Natural killer cell (primary cell): ENCODE data around the gene ATF6. TPM values are rescaled to one million over a fixed set of nuclear protein-coding genes. Genes with fewer than 3 reads are reported as not detected.

Source experiments
- ATAC-seq, 3 donors: fragments of 150-1000 bp in 2 of 3; fragments of 200-7000 bp in 1 of 3; cut with Tn5 transposase; 1 replicate in 1 of 3; 2 replicates in 2 of 3; pipeline ENCODE4 v1.10.0; 2021; ENCODE audit warnings: mild to moderate bottlenecking in 2 of 3, moderate library complexity in 2 of 3
- DNase-seq, 2 donors: peaks; one replicate each; pipeline versions ENCODE4 v3.0.0 to v3.0.0-alpha.2; 2013 to 2021; ENCODE audit warnings: mixed read lengths in 1 of 2
- H3K27ac ChIP-seq: one replicate; pipeline ENCODE4 v1.5.1; 2013; ENCODE audit warnings: mild to moderate bottlenecking, low read length
- H3K27me3 ChIP-seq: one replicate; pipeline ENCODE4 v1.6.1; 2013; ENCODE audit warnings: low read length; ENCODE audit not compliant: control insufficient read depth, insufficient read depth
- H3K36me3 ChIP-seq: one replicate; pipeline ENCODE4 v1.6.1; 2013; ENCODE audit warnings: low read length; ENCODE audit not compliant: control insufficient read depth, insufficient read depth
- H3K4me1 ChIP-seq: one replicate; pipeline ENCODE4 v1.6.1; 2013; ENCODE audit warnings: low read length; ENCODE audit not compliant: control insufficient read depth, insufficient read depth
- H3K4me3 ChIP-seq: one replicate; pipeline ENCODE4 v1.5.1; 2013; ENCODE audit warnings: low read length
- H3K9me3 ChIP-seq: one replicate; pipeline ENCODE4 v1.6.1; 2013; ENCODE audit warnings: low read length; ENCODE audit not compliant: control insufficient read depth, insufficient read depth
- H3K27ac Mint-ChIP-seq, 2 donors: one replicate each; pipeline ENCODE4 v1.8.0; 2022; ENCODE audit warnings: mild to moderate bottlenecking in 2 of 2, mixed read lengths in 2 of 2, moderate library complexity in 1 of 2
- H3K27me3 Mint-ChIP-seq, 2 donors: one replicate each; pipeline ENCODE4 v1.8.0; 2022; ENCODE audit warnings: low read depth in 2 of 2, mixed read lengths in 2 of 2
- H3K36me3 Mint-ChIP-seq: one replicate; pipeline ENCODE4 v1.8.0; 2022; ENCODE audit warnings: mixed read lengths
- H3K4me1 Mint-ChIP-seq, 2 donors: one replicate each; pipeline ENCODE4 v1.8.0; 2022; ENCODE audit warnings: mixed read lengths in 2 of 2
- H3K4me3 Mint-ChIP-seq: one replicate; pipeline ENCODE4 v1.8.0; 2022; ENCODE audit warnings: mild to moderate bottlenecking, moderate library complexity, mixed read lengths
- H3K9me3 Mint-ChIP-seq, 2 donors: one replicate each; pipeline ENCODE4 v1.8.0; 2022; ENCODE audit warnings: mixed read lengths in 2 of 2
- WGBS: methylation state at CpG from one replicate; pipeline ENCODE4 v1.1.7; 2013; ENCODE audit warnings: missing lambda C conversion rate; ENCODE audit not compliant: insufficient coverage; 5-methylcytosine and 5-hydroxymethylcytosine counted together
- intact Hi-C: fragments of 100-400 bp; cut with micrococcal nuclease; formaldehyde crosslinking; loops from one replicate; pipeline ENCODE4 v1.14.2; 2022
- total RNA-seq, 4 donors: library from RNA; stranded (reverse); fragments of 120-200 nt in 1 of 4; gene quantifications; one replicate each; pipeline versions ENCODE4 v1.2.3 to v1.2.4, GENCODE V29; 2013 to 2022
- TF ChIP-seq, protein P1 (sequence below): fragments of 200-600 bp; IDR thresholded peaks from one replicate; pipeline ENCODE4 v1.8.0; 2022; ENCODE audit warnings: antibody characterized with exemption

The ATF6 gene
- total RNA-seq, 3 donors from 2014 or later (not counting 1 experiment from before 2014, with no cell fraction given): 16.8 to 25.0 (median 21.8) TPM

DNA sequence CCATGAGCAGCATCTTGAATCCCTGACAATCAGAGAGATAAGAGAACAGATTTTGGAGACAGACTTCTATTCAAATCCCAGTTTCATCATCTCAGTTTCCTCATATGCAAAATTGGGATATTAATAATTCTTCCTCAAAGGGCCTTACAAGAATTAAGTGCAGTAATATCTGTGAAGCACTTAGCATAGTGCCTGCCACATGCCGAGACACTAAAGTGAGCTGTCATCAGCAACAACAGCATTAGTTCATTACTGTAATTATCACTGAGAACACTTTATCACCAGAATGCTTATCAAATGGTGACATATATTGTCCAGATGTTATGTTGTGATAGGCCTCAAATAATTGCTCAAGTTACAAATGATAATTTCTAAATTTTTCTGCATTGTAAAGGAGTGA, 45.7 kb upstream of the ATF6 start:
- 93% methylated on average over 1 of the region's 1 CpG for WGBS
- no peaks in the 10 kb centered on the region for H3K27me3 ChIP-seq
- DNase-seq (no peak), ATAC-seq (no peak)
- intact Hi-C loops: loop anchor here (10.0 kb wide), 1 partner anchor 176 kb away; the partner anchor contains the start of gene FCGR3A
- no peaks in the 10 kb centered on the region for H3K9me3 ChIP-seq
- H3K36me3 Mint-ChIP-seq: no peaks in the 10 kb centered on the region
- peaks cover 0 to 3% of the 10 kb centered on the region in 2 donors for H3K27me3 Mint-ChIP-seq
- no peaks in the 10 kb centered on the region for H3K9me3 Mint-ChIP-seq
- H3K4me3 Mint-ChIP-seq: no peak overlapping the region
- no peak overlapping the region for H3K27ac ChIP-seq
- no peak overlapping the region for H3K27ac Mint-ChIP-seq
- peaks cover 15% of the 10 kb centered on the region for H3K4me1 ChIP-seq
- TF ChIP-seq, protein P1, sequence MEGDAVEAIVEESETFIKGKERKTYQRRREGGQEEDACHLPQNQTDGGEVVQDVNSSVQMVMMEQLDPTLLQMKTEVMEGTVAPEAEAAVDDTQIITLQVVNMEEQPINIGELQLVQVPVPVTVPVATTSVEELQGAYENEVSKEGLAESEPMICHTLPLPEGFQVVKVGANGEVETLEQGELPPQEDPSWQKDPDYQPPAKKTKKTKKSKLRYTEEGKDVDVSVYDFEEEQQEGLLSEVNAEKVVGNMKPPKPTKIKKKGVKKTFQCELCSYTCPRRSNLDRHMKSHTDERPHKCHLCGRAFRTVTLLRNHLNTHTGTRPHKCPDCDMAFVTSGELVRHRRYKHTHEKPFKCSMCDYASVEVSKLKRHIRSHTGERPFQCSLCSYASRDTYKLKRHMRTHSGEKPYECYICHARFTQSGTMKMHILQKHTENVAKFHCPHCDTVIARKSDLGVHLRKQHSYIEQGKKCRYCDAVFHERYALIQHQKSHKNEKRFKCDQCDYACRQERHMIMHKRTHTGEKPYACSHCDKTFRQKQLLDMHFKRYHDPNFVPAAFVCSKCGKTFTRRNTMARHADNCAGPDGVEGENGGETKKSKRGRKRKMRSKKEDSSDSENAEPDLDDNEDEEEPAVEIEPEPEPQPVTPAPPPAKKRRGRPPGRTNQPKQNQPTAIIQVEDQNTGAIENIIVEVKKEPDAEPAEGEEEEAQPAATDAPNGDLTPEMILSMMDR: no peak
- H3K4me1 Mint-ChIP-seq: peaks cover 26 to 49% of the 10 kb centered on the region in 2 donors
- H3K36me3 ChIP-seq: no peaks in the 10 kb centered on the region
- no peak overlapping the region for H3K4me3 ChIP-seq

DNA sequence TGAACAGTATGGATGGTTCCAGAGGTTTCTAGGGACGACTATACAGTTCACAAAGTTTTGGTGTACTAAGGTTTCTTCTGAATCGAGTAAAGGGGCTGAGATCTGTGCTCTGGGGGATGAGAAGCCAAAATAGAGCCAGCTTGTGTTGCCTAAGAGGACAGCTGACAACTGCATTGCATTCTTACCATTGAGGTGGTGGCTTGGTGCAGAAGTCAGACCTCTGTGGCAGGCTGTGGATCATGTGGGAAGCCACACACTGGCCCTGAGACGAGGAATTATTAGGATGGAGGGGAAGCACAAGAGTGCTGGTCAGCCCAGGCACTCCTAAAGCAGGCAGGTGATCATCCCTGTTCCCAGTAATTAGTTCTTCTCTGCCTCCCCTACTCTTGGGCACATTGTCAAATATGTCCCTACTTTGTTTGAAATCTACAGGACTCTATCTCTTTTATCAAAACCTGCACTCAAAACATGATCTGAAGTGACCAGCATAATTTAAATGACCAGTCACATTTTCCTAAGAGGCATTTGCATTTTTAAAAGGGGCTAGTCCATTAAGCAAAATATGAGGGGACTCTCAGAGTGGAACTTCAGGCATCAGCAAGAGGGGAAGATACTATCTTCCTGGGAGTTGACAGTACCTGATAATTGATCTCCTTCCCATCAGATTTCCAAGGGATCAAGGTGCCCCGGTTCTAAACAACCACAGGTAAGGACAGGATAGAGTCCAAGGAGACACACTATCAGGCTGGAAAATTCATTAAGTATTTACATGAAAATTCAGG, 45.0 kb upstream of the ATF6 start, which contains the start of gene FCRLB:
Gene FCRLB (plus strand): TSS at position 589 of the 782 bp plus-strand sequence. CDS start 1,129 bp downstream, outside the sequence.
- Mint-ChIP-seq H3K4me3 (no peak within 1 kb of the TSS), H3K27ac (no peak within 1 kb of the TSS), H3K27me3 (peaks cover 0 to 3% of the 10 kb centered on the region in 2 donors), H3K4me1 (peaks cover 33 to 57% of the 10 kb centered on the region in 2 donors), H3K9me3 (no peaks in the 10 kb centered on the region), H3K36me3 (no peaks in the 10 kb centered on the region)
- H3K9me3 ChIP-seq: no peaks in the 10 kb centered on the region
- H3K4me3 ChIP-seq: no peak within 1 kb of the TSS
- DNase-seq: no peak
- 72% methylated on average over 3 of the region's 4 CpGs for WGBS
- intact Hi-C loops: loop anchor here (10.0 kb wide), 1 partner anchor 176 kb away; the partner anchor contains the start of gene FCGR3A
- TF ChIP-seq, protein P1: no peak
- ATAC-seq: no peak
- H3K27me3 ChIP-seq: no peaks in the 10 kb centered on the region
- peaks cover 22% of the 10 kb centered on the region for H3K4me1 ChIP-seq
- H3K36me3 ChIP-seq: no peaks in the 10 kb centered on the region
- H3K27ac ChIP-seq: no peak within 1 kb of the TSS

DNA sequence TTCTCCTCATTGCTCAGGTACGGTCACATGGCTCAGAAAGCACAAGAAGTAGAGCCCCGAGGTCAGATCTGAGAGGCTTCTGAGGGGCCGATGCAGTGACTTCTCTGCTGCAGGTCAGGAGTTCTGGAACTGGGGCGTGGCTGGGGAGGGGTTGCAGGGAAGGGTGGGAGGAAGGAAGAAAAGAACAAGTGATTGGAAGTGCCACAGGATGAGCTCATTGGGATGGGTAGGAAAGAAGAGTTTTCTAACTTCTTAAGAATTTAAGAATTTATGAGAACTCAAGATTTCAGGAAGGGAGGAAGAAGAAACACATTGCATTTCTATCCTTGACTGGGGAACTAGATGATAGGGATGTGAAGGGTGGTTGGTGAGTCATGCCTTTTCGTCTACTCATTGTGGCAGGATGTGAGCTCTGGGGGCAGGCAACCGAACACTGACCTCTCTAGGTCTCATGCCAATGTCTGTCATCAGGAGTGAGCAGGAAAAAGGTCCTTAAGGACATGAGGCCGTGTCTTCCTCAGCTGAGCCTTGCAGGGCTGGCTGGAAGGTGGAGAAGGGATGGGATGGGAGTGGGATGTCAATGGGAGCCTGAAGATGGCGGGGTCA, 44.3 kb upstream of the ATF6 start:
- H3K4me1 ChIP-seq: peaks cover 23% of the 10 kb centered on the region

More for the DNA sequence above, 44.3 kb upstream of the ATF6 start:
- Mint-ChIP-seq H3K4me1 (peaks cover 35 to 59% of the 10 kb centered on the region in 2 donors), H3K4me3 (no peak overlapping the region), H3K27ac (no peak overlapping the region), H3K9me3 (no peaks in the 10 kb centered on the region), H3K27me3 (peaks cover 0 to 3% of the 10 kb centered on the region in 2 donors), H3K36me3 (no peaks in the 10 kb centered on the region)
- Histone ChIP-seq H3K27me3 (no peaks in the 10 kb centered on the region), H3K4me3 (no peak overlapping the region), H3K27ac (no peak overlapping the region), H3K9me3 (no peaks in the 10 kb centered on the region), H3K36me3 (no peaks in the 10 kb centered on the region)
- TF ChIP-seq, protein P1: no peak
- DNase-seq (no peak), ATAC-seq (no peak)
- WGBS: 71% methylated on average over 8 of the region's 8 CpGs
- intact Hi-C loops: loop anchor here (10.0 kb wide), 1 partner anchor 177 kb away; the partner anchor contains the start of gene FCGR3A
